M059J (cell line): Measurements from ENCODE around the gene RAPGEF6. TPM values are rescaled to one million over a fixed set of nuclear protein-coding genes. Genes with fewer than 3 reads are reported as not detected.
"Not testable (repeated sequence)": the region's sequence is repeated elsewhere in the genome, so short reads cannot be mapped to it uniquely, and the experiment has no call there.

Experiments used
- DNase-seq: peaks from one replicate; pipeline ENCODE4 v3.0.0-alpha.2; 2012; ENCODE audit warnings: low read depth
- total RNA-seq: library from RNA; depleted of rRNA; stranded (reverse); fragments of >200 nt; shearing (Covaris generic); gene quantifications from 2 replicates; pipeline ENCODE4 v1.2.3, GENCODE V29; 2014

Gene RAPGEF6
- total RNA-seq, 1 experiment from 2014 or later: 8.6 TPM

- DNase-seq: no peak
Measured at GRCh38 chr5:131511934-131512333, 123.1 kb downstream of the RAPGEF6 start.

DNA sequence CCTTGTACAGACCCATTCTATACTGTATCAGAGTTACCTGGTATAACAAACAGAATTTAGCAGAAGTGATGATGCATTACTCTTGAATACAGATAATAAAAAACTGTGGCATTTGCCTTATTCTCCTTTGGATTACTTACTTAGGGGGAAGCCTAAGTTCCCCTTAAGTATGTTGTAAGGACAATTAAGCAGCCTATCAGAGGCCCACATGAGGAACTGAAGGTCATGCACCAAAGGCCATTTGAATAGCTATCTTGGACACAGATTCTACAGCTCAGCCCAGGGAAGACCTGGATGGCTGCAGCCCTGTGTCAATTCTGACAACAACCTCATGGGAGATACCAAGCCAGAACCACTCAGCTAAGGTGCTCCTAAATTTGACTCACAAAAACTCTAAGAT is 125.2 kb downstream of the RAPGEF6 start:
- DNase-seq: no peak

DNA sequence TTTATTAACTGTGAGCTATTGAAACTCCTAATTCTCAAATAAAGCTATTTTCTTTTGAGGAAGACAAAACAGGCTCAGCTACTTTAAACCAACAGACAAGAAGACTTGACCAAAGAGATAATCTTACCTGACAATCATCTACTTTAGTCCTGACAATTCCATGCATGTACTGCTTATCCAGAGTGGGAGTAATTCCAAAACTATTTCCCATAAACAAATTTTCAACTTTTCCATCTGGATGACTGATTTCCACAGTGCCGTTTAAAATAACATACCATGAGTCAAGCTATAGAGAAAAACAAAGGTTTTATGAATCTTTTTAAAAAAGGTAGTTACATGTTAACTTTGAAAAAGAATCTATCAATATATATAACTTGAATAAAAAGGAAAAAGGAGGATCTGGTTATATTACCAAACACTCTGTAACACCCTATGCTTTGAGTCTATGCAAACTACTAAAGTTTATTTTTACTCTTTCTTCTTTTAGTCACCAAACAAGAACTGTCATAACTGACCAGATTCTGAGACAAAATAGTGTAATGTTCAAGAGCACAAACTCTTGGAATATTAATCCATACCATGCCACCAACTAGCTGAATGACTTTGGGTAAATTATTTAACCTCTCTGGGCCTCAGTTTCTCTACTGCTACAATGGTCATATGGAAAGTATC is 129.7 kb downstream of the RAPGEF6 start:
- no peak for DNase-seq

- DNase-seq: no peak
Measured at GRCh38 chr5:131496400-131496713, 138.7 kb downstream of the RAPGEF6 start.

- no peak for DNase-seq
Measured at GRCh38 chr5:131495536-131496399, 139.3 kb downstream of the RAPGEF6 start.

- no peak for DNase-seq
Measured at GRCh38 chr5:131491749-131492148, 143.3 kb downstream of the RAPGEF6 start.

DNA sequence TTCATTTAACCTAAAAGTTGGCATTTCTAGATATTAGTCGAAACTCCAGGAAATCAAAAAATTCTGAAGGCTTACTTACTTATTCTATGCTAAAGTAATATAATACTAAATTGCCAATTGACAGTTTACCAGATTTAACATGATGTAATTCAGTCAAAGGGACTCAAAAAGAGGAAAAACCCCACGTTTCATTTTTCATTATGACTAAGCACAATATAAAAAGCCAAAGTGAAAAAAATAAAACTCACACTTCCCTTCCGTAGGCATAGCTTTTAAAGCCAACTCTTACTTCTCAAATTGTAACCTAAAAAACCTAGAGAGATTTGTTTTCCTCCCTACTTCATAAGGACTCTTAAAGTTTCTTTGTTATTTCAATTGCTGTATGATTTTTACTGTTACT is 146.6 kb downstream of the RAPGEF6 start:
- no peak for DNase-seq

GRCh38 chr5:131487371-131487770 is 147.7 kb downstream of the RAPGEF6 start:
- DNase-seq: not testable (repeated sequence)

GRCh38 chr5:131482617-131483016 is 152.4 kb downstream of the RAPGEF6 start:
- DNase-seq: no peak

DNA sequence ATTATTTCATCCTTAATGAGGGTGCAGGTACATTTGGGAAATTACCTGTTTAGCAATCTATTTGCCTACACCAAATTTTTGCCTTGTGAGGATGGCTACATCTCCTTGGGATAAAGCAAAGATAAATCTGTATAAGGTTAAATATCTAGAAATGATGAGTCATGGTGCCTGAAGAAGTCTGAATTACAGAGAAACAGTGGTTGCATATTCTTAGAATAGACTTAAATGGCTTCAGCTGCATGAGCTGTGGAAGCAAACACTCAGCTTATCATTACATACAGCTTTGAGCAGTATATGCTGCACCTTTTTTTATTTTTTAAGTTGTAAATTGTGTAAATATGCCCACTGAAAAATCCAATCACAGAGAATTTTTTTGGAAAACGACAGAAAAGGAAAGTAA is 153.5 kb downstream of the RAPGEF6 start:
- DNase-seq: no peak

GRCh38 chr5:131475541-131475941 is 159.5 kb downstream of the RAPGEF6 start:
- no peak for DNase-seq

GRCh38 chr5:131473731-131474130 is 161.3 kb downstream of the RAPGEF6 start:
- DNase-seq: no peak

DNA sequence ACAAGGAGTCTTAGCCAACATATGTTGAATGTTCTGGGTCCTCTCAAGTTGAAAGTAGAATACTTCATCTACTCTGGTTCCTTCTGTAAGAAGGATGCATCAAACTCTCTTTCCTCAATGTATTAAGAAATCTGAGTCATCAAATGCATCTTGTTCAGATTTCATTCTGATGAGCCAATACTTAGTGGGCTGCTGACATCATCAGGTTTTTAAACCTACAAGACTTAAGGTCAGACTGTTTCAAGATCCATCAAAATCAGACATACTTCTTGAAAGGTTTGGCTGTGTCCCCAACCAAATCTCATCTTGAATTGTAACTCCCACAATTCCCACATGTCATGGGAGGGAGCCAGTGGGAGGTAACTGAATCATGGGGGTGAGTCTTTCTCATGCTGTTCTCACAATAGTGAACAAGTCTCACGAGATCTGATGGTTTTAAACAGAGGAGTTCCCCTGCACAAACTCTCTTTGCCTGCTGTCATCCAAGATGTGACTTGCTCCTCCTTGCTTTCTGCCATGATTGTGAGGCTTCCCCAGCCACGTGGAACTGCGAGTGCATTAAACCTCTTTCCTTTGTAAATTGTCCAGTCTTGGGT is 168.8 kb downstream of the RAPGEF6 start:
- DNase-seq: peak; percentile 68

- DNase-seq: no peak
Measured at GRCh38 chr5:131463656-131464055, 171.4 kb downstream of the RAPGEF6 start.

GRCh38 chr5:131462454-131462853 is 172.6 kb downstream of the RAPGEF6 start:
- DNase-seq: no peak

DNA sequence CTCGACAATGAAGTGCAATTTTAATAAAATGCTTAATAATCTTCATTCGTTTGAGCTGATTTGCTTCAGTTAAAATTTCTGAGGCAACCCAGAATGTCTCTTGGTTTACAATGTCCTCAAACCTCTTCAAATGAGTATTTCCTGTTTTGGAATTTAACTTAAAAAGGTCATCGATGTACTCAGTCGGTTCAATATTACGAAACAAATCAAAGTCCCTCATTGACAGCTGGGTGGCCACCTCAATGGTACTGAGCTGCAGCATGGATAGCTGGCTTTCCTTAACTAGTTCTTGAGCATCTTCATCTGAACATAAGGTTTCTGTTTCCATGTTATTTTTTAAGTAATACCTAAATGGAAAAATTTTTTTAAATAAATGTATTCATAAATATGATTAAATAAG is 173.3 kb downstream of the RAPGEF6 start:
- no peak for DNase-seq

DNA sequence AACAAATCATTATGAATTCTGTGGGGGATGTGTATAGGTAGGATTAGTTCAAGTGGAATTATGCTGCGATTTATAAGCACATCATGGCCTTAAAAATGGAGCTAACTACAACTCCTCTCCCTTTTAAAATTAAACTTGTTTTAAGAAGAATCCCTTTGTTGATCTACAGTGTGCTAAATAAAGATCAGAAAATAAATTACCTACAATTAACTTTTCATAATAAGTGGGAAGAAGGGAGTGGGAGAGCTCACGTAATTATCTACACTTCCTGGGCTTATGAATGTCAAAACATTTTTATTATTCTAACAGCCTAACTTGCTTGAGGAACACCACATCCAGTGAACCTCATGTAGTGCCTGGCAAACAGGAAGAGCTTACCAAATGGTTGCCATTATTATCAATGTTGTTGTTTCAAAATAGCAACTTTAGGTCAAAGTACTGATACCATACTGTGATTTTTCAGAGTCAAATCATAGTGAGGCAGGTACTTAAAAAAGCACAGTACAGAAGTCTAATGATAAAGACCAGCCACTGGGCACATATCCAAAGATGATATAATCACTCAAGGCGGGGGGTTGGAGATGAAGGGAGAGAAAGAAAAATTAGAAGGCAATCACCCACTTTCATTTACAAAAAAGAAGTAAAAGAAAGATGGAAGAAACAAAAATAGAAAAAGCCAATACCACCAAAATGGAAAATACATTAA is 174.0 kb downstream of the RAPGEF6 start:
- no peak for DNase-seq

DNA sequence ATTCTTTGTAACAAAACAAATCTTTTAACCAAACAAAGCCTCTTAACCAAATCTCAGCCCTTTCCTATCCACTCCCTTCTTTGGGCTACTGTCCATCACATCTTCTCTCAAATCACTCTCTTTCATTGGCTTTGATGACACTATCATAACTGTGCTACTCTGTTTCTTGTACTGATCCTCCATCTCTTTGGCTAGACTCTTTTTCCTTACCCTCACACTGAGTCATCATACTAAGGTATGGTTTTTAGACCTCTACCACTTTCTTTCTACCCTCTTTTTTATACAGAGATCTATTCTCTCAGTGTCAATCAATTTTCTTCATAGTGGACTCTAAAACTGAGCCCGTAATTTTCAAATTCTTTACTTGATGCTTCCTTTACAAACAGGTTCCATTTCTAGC is 174.9 kb downstream of the RAPGEF6 start:
- no peak for DNase-seq

GRCh38 chr5:131459216-131459615 is 175.8 kb downstream of the RAPGEF6 start:
- DNase-seq: no peak

DNA sequence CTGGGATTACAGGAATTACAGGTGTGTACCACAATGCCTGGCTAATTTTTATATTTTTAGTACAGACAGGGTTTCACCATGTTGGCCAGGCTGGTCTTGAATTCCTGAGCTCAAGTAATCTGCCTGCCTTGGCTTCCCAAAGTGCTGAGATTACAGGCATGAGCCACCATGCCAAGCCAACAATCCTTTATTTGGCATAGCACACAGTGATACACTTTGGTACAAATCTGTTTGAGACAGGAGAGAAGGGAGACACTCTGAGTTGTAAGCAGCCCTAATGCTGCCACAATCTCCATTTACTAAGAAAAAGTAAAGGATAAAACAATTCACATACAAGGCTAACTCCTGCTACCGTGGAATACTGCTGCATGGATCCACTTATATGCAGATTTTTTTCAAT is 177.8 kb downstream of the RAPGEF6 start:
- no peak for DNase-seq

DNA sequence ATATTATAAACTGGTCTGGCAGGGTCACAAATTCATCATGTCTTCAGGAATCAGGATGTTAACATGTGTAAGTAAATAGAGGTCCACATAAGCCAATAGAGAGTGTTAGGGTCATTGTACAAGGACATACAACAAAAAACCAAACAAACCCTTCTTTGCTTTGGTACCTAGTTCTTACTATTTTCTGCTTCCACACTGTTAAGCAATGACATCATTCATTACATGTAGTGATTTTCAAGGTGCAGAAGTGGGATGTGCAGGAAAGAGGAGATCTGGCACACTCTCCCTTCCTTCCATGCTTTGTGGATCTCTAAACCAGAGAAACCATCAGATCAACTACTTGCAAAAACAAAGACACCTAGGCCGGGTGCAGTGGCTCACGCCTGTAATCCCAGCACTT is 184.1 kb downstream of the RAPGEF6 start:
- DNase-seq: no peak

DNA sequence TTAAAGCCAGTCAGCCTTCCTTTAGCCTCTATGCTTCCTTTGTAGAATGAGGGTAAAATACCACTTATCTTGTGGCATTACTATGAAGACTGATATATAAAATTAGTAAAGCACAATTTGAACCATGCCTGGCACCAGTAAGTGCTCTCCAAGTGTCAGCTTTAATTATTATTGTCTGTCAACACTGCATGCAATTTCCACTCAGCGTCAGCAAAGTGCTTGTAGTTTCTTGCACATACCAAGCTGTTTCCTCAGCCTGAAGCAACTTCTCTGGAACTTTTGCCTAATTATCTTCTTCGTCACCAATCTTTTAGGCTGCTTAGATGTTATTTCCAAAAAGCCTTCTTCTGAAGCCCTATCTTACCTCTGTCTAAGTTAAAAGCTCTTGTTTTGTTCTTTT is 193.8 kb downstream of the RAPGEF6 start:
- DNase-seq: no peak
